ENCODE measurements around the gene HIC1.

GRCh38 chr17:2071455-2072281, 16.8 kb downstream of the HIC1 start:
- TF ChIP-seq CTCF (IDR thresholded peaks at IDR 0.05) (no peak), POLR2A (IDR thresholded peaks at IDR 0.05) (no peak)

Data from sigmoid colon (tissue), 3 donors.